Glomerular endothelial cell (primary cell): Measurements from ENCODE around the gene OLFM2. TPM values are rescaled to one million over a fixed set of nuclear protein-coding genes. Genes with fewer than 3 reads are reported as not detected.
"Not testable (repeated sequence)": the region's sequence is repeated elsewhere in the genome, so short reads cannot be mapped to it uniquely, and the experiment has no call there.

Experiments
- DNase-seq: peaks from one replicate; pipeline ENCODE4 v3.0.0-alpha.2; 2011; ENCODE audit warnings: low read depth, low spot score; ENCODE audit errors: extremely low read depth
- total RNA-seq: library from RNA; depleted of rRNA; stranded (reverse); fragments of >200 nt; gene quantifications from 2 replicates; pipeline ENCODE4 v1.2.3, GENCODE V29; 2015

Gene OLFM2
- total RNA-seq, 1 donor from 2014 or later, result 4.6 TPM

DNA sequence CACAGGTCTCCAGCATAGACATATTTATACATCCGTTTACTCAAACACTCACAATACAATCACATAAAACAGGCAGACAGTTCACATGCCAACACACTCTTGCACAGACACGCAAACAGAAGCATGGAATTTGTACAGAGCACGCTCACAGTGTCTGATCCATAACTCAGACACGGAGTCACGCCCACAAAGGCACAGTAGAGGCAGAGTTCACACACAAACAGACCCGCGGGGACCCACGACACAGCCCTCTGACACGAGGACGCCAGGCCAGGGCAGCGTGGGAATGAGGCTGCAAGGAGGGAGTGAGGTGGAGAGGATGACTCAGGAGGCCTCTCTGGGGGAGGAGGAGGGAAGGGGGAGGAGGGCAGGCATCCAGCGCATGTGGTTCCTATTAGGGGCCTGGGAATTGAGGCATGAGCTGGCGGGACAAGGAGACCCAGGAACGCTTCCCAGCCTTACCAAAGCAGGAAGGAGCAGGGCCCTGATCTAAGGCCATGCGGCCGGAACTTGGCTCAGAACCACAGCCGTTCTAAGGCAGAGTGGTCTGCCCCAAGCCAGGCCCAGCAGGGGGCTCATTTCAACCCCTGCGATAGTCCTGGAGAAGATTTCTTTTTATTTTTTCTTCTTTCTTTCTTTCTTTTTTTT, 9.1 kb upstream of the OLFM2 start:
- no peak for DNase-seq

DNA sequence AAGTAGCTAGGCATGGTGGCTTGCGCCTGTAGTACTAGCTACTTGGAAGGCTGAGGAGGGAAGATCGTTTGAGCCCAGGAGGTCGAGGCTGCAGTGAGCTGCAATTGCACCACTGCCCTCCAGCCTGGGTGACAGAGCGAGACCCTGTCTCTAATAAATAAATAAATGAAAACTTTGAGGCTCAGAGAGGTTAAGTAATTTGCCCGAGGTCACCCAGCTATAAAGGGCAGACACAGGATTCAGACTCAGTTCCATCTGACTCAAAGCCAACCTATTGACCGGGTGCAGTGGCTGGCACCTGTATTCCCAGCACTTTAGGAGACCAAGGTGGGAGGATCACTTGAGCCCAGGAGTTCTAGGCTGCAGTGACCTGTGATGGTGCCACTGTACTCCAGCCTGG, 7.4 kb upstream of the OLFM2 start:
- no peak for DNase-seq

DNA sequence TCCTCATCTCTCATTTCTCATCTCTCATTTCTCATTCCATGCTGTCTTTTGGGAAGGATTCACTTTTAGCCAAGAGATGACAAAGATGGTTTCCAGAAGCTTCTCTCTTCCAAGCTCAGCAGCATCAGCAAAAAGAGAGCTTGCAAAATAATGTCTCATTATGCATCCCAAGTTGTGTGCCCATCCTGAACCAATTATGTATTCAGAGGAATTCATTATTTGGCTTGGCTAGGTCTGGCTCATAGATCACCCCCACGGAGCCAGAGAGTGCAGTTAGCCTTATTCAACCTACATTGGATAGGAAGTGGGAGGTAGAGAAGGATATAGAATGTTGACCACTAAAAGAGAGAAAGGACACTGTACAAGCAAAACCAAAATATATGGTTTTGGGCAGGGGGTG, 5.4 kb upstream of the OLFM2 start:
- DNase-seq, result no peak

DNA sequence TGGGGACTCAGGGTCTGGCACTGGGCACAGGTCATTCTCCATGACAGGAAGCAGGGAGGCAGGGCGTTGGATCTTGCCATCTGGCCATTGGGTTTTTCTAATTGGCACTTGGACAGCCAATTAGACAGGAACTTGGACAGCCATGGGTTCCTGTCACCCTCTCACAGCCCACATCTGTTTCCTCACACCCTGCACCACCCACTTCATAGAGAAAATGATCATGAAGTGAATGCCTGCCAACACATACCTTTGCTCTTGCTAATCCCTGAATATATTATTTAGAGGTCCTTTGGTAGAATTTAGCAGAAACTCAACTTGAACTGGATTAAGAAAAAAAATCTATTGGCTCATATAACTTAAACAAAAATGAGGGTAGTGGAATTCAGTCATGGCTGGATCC, 4.9 kb upstream of the OLFM2 start:
- DNase-seq, result no peak

DNA sequence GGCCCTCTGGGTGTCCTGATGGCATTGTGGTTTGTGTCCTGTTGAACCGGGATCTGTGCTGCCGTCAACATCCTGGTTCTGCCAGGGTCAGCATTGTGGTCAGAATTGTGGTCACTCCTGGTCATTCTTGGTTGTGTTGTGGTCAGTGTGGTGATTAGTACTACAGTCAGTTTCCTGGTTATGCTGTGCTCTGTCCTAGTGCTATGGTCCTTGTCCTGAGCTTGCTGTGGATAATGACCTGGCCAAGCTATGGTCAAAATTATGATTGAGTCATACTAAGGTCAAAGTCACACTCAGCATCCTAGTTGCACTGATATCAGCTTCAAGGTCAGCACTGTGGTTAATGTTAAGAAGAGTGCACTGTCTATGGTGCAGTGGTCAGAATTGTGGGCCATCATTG, 4.5 kb upstream of the OLFM2 start:
- DNase-seq, result no peak

DNA sequence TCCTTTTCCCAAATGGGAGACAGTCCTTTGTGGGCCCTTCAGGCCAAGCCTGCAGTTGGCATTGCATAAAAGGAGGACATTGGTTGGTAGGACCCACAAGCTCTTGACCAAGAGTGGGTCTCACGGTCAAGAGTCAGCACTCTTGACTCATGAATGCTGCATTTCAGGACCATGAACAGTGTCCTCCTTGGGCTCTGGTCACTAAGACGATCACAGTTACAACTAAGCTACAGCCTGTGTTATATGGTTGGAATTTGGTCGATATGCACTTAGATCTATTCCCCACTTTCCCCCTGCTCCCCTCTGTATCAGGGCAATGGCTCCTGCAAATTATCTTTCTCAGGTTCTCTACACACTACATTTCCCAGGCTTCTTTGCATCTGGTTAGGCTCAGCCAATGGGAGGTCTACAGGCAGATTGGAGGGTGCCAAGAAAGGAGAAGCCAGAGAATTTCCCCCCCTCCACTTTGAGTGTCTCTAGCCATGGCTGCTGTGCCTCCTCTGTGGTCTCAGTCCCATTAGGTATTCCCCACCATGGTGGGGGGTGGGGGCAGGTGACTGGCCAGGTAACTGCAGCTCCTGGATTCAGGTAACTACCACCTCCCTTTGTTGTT, 3.1 kb upstream of the OLFM2 start:
- DNase-seq, result no peak

DNA sequence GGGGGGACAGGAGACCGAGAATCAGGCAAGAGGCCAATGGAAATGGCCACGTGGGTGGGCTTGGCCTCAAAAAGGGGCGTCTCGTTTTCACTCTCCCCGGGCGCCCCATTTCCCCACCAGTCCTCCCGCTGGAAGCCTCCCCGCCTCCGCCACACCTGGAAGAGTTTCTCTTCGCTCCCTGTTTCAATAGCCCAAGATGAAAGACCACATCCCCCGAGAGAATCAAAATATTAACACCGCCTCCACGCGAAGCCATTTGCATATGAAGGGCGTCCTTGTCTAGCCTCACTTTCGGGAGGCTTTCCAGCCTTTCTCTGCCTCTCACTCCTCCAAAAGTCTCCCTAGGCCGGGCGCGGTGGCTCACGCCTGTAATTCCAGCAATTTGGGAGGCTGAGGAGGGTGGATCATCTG, 691 bp upstream of the OLFM2 start:
- no peak for DNase-seq

DNA sequence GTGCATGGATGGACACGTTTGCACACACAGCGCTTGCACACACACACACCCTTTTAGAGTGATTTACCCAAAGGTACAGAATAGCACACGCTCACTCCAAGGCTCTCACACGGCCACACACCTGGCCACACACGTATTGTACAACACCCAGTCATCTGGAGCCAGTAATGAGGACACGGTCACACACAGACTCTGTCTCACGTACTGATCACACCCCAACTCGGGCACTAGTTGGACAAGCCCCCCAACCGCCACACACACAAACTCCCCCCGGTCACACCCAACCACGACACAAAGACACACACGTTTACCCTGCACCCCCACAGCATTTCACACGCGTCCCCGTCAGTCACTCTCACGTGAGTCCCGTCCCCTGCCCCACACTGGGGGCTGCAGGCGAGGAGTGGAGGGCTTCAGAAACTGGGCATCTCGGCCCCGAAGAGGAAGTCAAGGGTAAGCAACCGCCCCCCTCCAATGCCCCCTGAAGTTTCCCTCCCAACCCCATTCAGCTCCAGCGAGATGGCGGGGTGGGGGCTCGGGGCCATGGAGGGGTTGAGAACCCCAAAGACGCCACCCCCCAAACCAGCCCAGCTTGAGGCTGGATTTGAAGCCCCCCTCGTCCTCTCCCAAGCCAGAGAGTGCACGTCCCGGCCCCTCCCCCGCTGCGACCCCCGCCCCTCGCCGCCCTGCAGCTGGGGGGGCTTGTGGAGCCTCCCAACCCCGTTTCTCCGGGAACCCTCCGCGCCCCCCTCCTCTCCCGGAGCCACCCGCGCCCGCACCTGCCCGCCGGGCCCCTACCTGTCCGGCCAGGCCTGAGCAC, 599 bp downstream of the OLFM2 start:
- no peak for DNase-seq

DNA sequence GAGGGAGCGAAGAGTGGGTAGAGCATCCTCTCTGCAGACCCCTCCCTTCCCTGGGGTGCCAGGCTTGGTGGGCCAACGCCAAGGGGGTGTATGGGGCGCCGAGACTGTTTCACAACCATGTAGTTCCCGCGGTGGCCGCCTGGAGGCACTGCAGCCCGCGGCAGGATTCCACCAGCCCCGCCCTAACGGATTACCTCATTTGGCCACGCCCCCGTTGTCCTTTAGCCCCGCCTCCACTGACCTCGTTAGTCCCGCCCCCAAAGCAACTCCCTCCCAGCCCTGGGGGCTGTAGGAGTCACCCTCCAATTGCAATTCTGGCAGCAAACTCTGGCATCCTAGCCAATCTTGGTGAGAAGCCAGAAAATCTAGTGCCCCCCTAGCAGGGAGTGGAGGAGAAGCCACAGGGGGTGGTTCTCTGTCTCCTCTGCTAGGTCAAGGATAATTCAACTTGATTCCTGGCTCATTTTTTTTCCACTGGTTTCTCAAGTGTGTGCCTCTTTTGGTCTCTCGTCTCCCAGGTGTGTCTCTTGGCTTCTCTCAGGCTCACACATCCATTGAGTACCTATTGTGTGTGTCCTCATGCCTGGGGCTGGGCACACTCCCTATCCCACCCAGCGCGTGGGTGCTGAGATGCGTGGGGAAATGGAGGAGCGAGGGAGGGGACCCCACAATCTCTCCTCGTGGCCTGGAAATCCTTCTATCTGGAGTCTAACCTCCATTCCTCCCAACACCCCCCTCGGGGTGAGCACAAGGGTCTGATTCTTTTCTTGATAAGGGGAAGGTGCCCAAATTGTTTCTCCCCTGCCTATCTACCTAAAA, 2.0 kb downstream of the OLFM2 start:
- no peak for DNase-seq

DNA sequence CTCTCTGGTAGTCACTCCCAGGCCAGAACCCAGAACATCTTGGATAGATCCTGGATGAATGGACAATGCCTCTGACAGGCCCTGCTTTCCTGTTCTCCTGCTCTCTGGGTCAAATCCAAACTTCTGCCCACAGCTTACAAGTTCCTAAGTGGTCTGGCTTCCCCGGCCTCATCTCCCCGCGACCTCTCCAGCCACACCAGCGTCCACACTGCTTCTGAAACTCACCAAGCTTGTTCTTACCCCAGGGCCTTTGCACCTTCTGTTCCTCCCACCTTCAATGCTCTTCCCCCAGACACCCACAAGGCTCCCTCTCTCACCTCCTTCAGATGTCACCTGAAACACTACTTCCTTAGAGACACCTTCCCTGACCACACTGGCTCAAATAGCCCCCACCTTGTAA, 3.5 kb downstream of the OLFM2 start:
- DNase-seq, result no peak

DNA sequence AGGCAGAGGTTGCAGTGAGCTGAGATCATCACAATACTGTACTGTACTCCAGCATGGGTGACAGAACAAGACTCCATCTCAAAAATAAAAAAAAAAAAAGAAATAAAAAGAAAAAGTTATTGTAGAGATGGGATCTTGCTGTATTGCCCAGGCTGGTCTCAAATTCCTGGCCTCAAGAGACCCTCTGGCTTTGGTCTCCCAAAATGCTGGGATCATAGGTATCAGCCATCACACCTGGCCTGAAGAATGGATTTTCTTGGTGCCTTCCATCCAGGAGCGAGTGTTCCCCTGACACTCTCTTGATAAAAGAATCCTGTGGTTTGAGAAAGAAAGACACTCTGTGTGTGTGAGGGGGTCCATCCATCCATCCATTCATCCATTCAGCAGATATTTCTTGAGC, 4.7 kb downstream of the OLFM2 start:
- no peak for DNase-seq

DNA sequence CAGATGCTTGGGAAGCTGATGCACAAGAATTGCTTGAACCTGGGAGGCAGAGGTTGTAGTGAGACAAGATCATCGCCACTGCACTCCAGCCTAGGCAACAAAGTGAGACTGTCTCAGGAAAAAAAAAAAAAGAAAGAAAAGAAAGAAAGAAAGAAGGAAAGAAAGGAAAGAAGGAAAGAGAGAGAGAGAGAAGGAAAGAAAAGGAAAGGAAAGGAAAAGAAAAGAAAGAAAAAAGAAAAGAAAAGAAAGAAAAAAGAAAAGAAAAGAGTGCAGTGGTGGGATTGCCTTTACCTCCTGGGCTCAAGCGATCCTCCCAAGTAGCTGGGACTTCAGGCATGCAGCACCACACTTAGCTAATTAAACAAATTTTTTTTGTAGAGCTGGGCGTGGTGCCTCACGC, 12.9 kb downstream of the OLFM2 start:
- DNase-seq, result no peak

DNA sequence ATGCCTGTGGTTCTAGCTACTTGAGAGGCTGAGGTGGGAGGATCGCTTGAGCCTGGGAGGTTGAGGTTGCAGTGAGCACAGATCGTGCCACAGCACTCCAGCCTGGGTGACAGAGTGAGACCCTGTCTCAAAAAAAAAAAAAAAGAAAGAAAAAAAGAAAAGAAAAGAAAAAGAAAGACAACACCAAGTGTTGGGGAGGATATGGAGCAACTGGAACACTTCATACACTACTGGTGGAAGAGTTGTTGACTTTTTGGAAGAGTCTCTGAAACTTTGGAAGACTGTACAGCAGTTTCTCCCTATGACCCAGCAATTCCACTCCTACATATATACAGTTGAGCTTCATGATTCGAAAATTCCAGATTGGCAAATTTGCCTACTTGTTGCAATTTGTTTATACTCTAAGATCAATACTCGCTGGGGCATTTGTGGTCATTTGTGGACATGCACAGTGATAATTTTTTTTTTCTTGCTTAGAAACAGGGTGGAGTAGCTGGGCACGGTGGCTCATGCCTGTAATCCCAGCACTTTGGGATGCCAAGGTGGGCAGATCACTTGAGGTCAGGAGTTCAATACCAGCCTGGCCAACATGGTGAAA, 13.4 kb downstream of the OLFM2 start:
- DNase-seq, result not testable (repeated sequence)

DNA sequence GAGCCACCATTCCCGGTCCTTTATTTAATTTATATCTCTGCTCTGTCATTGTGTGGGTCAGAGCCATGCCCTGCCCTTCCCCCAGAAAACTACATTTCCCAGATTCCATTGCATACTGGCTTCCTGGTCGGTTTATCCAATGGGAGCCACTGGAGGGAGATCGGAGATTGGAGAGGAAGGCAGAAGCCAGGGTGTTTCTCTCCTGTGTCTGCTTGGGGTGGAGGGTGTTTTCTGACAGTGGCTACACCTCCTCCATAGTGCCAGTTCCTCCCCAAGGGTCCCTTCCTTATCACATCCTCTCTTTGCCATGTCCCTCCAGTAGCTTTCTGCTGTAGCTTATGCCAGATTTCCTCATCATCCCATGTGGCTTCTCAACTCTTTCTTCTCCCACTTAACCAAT, 19.0 kb downstream of the OLFM2 start:
- no peak for DNase-seq

DNA sequence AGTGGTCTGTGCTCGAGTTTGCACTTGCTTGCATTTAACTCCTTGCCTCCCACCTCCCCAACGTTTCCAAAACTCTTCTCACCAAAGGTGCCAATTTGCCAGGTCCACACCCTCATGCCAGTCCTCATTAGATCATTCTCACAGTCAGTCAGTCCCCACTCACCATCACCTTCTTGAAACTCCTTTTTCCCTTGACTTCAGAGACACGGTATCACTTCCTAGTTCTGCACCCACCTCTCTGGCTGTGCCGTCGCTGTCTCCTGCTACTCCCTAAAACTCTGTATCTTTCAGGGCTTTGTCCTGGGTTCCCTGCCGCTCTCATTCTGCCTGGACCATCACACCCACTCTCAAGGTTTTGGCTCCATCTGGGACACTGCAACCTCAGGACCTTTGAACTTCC, 19.6 kb downstream of the OLFM2 start:
- DNase-seq, result no peak

DNA sequence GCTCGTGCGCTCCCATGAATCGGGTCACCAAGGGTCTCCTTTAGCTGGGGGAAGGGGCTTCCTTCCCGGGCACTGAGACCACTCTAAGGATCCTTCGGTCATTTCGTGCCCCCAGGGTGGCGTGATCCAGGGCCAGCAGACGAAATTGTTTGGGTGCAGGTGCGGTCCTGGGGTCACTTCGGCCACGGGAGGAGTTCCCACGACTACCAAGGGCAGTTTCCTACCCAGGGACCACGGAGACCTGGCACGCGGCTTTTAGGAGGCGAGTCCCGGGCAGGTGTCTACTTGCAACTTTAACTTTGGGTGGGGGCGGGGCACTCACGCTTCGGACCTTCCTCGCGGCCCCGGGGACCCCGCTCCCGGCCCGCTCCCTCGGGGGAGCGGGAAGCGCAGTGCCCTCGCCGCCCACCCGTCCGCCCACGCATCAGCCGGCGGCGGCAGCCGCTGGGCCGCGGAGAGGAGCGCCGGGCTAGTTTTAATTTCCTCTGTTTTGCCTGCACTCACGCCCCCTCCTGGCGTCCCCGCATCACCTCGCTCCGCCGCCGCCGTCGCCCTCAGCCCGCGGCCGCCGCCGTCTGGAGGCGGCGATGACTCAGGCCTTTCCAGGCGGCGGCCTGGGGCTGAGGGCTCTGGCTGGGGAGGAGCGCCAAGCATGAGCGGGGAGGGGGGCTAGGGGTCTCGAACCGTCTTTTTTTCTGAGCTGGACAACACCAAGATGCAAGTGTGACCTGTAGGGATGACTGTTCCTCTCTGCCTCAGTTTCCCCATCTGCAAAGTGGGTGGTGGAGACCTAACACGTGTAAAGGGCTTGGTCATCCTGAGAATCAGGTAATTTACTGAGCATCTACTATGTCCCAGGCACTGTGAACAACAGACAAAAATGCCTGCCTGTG, 21.8 kb downstream of the OLFM2 start:
- no peak for DNase-seq

DNA sequence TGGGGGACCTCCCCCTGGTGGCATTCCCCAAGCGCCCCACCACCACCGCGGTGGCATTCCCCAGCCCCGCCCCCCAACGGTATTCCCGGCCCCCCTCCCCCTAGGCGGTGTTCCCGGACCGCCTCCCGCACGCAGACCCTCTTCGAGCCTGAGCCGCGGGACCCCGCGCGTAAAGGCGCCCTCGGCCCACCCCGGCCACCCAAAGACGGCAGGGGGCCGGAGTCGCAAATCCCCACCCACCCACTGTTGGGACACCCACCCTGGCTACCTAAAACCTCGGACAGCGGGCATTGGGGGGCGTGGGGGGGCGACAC, 22.4 kb downstream of the OLFM2 start:
- no peak for DNase-seq

DNA sequence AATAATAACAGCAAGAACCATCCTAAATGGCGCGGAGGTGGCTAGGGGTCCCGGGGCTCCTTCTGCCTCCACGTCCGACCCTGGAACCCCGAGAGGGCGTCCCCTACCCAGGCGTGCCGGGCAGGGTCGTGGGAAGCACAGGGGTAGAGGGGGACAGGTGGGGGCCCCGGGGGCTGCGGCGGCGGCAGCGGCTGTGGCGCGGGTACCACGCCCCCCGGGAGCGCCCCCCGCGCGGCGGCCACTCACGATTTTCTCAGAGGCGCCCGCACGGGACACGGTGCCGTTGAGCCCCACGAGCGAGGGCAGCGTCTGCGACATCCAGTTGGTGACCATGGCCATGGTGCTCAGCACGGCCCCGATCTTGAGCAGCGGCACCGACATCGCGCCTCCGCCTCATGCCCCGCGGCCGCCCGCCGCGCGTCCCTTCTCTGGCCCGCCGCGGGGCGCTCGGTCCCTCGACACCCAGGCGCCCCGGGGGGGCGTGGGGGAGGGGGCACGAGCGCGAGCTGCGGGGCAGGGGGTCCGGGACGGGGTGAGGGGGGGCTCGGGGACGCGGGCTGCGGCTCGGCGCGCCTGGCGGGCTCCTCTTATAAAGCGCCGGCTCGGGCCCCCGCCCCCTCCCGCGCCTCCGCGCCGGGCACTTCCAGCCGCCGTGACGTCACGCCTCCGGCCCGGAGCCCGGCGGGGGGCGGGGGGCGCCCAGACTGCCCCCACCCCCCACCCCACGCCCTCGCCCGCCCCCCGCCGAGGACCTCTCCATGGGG, 22.9 kb downstream of the OLFM2 start:
- no peak for DNase-seq

DNA sequence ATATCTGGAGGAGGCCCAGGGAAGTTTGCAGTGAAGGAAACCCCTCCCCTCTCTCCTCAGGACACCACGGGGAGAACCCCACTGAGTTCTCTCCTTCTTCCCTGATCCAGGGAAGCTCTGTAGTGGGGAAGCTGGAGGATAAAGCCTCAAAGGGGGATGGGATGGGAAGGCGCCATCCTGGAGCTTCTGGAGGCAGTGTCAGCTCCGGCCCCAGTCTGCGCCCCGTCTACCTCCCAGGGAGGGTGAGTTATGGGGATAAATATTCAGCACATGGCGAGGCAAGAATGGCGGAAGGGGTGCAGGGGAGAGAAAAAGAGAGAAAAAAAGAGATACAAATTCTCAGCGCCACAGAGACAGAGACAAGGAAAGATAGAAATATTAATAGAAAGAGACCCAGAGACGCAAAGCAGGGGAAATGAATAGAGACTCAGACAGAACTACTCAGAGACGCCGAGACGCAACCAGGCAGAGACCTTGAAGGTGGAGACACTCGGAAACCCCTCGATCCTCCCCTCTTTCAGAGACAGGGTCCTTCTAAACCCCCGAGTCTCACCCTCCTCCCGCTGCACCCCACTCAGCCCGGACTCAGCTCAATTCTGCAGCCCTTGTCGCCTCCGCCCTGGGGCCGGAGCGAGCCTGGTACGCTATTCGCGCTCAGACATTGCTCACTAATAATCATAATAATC, 23.6 kb downstream of the OLFM2 start:
- DNase-seq, result no peak
